ENCODE data around the gene PARD3. TPM values are rescaled to one million over a fixed set of nuclear protein-coding genes. Genes with fewer than 3 reads are reported as not detected.
"Not testable (repeated sequence)": the region's sequence is repeated elsewhere in the genome, so short reads cannot be mapped to it uniquely, and the experiment has no call there.

PARD3 gene
- total RNA-seq, 1 donor from 2014 or later = 25.3 TPM

DNA sequence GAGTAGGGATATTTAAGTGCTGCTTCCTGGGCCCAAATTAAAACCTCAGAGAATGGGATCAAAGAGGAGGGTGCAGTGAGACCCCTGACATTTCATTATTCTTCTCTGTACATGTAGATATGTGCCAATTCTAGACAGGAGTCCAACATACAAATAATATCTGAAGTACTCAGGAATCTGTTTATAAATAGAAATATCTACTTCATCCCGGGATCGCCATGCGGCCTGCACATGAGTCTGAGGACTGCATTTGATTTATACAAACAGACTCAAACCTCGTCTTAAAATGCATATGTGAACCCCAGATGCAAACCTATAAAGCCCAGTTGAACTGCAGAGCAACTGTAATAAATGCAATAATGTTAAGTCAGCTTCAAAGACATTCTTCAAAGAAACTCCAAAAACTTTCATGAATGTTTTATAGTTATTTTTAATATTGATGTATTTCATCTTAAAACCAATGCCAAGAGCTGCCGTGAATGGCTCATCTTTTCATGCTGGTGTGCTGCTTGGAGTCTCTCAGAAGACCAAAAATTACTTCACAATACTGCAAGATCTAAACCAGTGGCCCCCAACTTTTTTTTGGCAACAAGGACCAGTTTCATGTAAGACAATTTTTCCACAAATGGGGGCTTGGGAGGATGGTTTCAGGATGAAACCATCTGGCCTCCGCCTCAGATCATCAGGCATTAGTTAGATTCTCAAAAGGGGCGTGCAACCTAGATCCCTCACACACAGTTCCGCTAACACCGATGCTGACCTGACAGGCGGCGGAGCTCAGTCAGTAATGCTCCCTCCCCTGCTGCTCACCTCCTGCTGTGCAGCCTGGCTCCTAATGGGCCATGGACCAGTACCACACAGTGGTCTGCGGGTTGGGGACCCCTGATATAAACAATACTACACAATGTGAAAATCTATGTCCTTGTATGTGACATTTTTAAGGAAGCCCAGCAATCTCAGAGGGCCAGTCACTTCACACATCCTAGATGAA is 166.9 kb downstream of the PARD3 start:
- intact Hi-C loops (cut with micrococcal nuclease) = no loop called here
- no peak for DNase-seq
- ATAC-seq = peak; percentile 35

DNA sequence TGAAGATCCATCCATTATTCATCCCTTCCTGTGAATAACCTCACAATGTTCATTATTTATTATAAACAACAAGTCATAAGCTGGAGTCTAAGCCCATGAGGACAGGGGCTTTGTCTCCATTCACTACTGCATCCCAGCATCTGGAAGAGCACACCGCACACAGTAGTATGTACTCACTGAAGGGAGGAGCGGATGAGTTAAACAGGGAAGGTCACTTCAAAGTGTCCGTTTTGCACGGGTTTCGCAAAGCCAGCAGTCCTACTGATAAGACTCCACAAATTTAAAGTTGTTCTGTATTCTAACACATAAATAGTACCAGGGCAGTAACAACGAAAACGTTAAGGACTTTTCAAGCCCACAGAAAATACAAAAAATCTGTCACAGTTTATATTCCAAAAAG is 167.9 kb downstream of the PARD3 start:
- intact Hi-C loops (cut with micrococcal nuclease) = no loop called here
- ATAC-seq = peak; percentile 39
- DNase-seq = no peak

DNA sequence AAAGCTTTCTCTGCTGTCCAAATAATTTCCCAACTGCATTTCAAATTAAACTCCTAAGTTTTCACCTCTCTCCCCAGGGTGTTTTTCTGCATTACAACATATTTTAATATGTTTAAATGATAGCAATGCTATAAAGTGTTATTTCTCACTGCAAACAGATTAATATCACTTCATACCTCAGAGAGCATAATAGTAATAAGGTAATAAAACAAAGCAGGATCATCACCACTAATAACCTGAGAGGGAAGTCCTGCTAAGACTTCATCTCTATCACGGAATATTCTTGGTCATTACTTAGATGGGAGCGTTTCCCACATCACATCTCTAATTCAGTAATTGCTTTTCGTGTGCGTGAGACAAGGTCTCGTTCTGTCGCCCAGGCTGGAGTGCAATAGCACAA is 168.8 kb downstream of the PARD3 start:
- intact Hi-C loops (cut with micrococcal nuclease) = no loop called here
- ATAC-seq (no peak), DNase-seq (no peak)

DNA sequence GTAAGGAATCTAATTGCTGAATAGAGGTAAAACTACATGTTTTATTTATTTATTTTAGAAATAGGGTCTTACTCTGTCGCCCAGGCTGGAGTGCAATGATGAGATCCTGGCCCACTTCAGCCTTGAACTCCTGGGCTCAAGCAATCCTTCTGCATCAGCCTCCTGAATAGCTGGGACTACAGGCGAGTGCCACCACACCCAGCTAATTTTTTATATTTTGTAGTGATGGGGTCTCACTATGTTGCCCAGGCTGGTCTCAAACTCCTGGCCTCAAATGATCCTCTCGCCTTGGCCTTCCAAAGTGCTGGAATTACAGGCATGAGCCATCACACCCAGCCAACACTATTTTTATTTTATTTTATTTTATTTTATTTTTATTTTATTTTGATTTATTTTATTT is 170.3 kb downstream of the PARD3 start:
- intact Hi-C loops (cut with micrococcal nuclease); DNase-seq: not testable (repeated sequence)

DNA sequence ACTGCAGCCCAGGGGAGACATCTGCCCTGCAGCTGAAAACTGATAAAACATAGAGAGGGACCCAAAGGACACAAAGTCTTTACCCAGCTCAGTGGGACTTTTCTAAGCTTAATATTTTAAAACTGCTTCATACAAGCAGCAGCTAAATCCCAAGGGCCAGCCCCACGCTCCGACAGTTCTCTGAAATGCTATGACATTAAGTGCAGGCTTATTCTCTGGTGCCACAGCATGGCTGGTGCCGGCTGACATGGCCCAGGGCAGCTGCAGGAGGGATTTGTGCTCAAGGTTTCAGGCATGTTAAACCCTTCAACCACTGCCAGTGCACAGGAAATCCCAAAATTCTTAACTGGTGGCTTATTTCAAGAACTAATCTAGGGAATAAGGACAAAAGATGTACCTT is 170.9 kb downstream of the PARD3 start:
- no peak for DNase-seq
- peak; percentile 46 for ATAC-seq
- intact Hi-C loops (cut with micrococcal nuclease) = no loop called here

More for the DNA sequence above, 170.3 kb downstream of the PARD3 start:
- ATAC-seq = not testable (repeated sequence)

DNA sequence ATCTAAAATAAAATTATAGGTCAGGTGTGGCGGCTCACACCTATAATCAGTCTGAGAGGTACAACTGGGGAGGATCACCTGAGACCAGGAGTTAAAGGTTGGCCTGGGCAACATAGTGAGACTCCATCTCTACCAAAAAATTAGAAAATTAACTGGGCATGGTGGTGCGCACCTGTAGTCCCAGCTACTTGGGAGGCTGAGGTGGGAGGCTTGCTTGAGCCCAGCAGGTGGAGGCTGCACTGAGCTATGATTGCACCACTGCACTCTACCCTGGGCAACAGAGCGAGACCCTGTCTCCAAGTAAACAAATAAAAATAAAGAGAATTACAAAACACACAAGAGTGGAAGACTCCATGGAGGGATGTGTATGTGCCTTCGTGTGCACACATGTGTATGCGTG is 171.5 kb downstream of the PARD3 start:
- intact Hi-C loops (cut with micrococcal nuclease) = no loop called here

DNA sequence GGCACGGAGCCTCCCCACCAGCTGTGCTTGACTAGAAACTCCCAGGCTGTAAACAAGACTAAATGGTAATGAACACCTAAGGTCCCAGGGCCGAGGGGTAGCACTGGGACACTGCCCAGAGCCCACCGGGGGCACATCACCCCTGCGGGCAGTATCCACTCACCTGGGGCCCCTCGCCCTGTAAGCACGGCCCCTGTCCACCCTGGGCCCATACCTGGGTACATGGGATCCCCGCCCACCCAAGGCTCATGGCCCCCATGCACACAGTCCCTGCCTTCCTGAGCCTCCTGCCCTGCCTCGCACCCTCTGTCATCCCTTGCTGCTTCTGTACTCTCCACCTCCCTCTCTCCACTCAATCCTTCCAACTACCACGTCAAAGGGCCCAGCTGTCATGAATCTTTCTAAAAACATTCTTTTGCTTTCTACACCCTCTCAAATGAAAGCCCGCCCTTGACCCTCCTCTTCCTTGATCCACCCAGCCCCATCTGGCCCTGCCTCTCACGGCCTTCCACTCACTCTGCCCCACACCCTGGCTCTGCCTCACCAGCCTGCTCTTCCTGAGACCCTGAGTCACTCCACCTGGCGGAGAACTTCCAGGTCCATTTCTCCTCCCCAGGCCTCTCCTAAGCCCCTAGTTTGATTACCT is 173.1 kb downstream of the PARD3 start:
- no peak for DNase-seq
- ATAC-seq = peak; percentile 7
- intact Hi-C loops (cut with micrococcal nuclease) = no loop called here

More for the DNA sequence above, 171.5 kb downstream of the PARD3 start:
- DNase-seq (no peak), ATAC-seq (no peak)

DNA sequence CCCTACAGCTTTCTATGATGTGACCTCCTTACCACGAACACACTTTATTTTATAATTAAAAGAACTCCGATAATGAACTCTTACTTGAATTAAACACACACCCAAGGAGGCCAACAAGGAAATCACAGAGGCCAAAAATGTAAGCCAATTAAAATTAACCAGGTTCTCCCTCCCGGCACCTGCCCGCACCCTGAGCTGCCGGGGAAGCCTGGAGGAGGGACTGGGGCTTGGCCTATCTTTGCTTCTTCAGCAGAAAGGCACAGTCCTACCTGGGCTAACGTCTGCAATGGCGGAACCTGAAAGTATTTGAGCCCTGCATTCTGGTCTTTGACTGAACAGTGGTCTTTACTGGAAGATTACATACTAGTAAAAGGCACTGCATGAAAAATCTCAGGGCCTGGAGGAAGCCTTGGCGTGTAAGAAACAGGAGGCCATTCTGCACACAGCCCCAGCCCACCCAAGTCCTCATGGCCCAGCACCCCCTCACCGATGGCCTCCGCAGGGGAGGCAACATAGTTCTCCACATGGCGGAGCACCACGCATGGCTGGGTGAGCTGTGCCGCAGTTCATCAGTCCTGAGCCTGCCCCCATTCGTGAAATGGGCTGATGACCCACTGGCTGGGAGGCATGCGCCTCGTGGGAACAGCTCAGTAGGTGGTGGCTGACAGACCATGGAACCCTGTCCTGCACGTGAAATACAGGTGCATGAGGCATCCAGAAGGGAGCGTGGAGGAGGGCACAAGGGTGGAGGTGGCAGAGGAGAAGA is 173.8 kb downstream of the PARD3 start:
- ATAC-seq (no peak), DNase-seq (no peak)
- intact Hi-C loops (cut with micrococcal nuclease) = no loop called here

DNA sequence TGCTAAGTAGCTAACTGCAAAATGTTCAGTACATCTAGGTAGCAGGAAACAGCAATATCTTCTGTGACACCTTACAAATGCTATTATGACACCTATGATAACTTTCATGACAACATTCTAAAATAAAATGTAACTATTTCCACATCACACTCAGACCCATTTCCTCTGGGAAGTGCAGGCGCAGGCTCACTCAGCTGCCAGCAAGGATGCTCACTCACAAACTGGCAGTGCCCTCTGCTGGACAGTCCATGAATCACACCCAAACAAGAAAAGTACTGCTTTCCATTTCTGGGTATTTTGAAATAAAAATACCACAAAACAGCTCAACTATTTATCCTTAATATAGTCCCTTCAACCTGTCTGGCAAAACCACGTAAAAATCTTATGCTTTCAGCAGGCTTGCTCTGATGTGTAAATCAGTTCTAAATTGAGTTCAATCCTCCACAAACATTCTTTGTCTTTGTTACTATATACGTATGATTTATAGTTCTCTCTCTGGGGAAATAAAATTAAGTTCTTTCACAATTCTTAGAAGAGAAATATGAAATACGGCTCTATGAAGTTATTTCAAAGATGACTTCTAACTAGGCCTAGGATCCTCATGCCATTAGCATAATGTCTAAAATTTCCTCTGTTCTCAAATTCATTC is 176.6 kb downstream of the PARD3 start:
- DNase-seq (peak; percentile 83), ATAC-seq (peak; percentile 78)
- intact Hi-C loops (cut with micrococcal nuclease) = no loop called here

DNA sequence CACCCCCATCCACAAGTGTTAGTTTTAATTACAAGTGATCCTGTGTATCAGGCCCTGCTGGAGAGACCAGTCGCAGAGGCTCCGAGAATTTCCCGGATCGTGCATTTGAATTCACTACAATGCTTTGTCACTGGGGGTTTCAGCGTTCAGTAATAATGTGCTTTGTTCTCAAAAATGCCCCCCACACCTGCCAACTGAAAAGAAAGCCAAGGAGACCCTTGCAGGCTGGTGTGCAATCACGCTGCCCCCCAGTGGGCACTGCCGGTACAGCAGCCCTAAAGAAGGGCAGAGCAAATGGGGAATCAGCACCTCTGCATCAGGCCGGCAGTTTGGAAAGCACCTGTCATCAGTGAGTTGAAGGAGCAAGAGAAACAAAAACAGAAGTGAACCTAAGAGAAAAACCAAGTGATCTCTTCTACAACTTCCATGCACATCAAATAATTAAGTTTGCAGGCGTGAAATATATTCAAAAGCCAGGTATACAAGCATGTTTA is 177.6 kb downstream of the PARD3 start:
- DNase-seq (peak; percentile 79), ATAC-seq (peak; percentile 65)
- intact Hi-C loops (cut with micrococcal nuclease) = no loop called here

DNA sequence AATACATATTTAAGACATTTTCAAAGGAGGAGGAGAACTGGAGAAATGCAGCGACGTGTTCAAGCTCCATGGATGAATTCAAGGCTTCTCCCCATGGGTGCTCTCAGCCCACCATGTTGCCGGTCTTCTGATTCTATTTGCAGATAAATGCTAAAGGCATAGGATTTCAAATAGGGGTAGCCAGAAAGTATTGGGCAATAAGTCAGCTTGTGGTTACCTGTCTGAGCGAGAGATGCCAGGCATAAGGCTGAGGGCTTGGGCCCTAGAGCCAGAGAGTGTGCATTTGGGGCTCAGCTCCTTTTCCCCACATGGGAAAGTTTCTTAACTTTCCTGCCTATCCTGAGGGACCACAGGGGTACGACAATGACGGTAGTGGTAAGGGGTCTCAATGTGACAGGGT is 180.0 kb downstream of the PARD3 start:
- no peak for ATAC-seq
- no peak for DNase-seq
- intact Hi-C loops (cut with micrococcal nuclease) = no loop called here

DNA sequence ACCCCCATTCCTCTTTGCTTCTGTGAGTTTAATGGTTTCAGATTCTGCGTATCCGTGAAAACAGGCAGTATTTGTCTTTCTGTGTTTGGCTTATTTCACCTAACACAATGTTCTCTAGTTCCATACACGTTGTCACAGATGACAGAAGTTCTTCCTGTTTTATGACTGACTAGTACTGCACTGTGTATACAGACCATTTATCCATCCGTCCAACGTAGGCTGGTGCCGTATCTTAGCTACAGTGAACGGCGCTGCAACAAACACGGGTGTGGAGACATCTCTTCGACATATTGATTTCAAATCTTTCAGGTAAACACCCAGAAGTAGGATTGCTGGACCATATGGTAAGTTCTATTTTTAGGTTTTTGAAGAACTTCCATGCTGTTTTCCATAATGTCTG is 181.7 kb downstream of the PARD3 start:
- DNase-seq (no peak), ATAC-seq (no peak)
- intact Hi-C loops (cut with micrococcal nuclease) = no loop called here

DNA sequence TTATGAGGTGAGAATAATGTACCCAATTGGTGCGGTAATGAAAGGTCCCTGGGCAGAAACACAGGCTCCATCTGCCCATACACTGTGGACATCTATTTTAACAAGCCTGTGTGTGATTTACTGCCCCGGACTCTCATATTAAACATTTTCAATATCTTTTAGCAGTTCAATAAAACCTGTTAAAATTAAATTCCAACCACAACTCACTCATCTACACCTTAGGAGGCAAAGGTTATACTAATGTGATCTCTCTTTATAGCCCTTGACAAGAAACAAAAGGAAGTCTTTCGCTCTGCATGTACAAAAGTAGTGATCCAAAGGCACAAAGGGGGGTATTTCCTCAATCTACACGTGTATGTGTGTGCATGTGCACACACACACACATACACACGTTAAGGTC is 186.0 kb downstream of the PARD3 start:
- ATAC-seq = no peak
- intact Hi-C loops (cut with micrococcal nuclease) = no loop called here
- no peak for DNase-seq

DNA sequence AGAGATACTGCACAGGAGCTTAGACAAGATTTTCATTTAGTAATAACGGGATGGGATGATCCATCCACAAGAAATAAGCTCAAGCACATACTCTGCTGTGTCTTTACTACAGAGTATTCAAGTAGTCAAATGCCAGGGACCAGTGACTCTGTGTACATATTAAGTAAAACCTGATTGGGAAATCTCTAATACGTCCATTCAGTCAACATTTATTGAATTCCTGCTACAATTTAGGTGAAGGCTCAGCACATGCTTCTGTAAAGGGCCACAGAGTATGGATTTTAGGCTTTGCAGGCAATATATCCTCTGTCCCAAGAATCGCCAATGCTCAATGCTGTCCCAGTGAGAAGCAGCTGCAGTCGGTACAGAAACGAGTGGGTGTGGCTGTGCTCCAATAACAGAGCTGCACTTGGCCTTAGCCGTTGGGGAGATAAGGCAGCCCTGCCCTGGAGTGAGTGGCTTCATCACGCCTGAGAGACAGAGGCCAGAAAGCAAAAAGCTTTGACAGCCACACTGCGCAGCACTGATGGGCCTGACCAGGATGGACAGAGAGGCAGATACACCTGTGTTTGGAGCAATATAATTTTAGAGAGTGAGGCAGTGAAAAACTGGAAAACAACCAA is 186.8 kb downstream of the PARD3 start:
- intact Hi-C loops (cut with micrococcal nuclease) = no loop called here
- DNase-seq (peak; percentile 83), ATAC-seq (peak; percentile 96)

DNA sequence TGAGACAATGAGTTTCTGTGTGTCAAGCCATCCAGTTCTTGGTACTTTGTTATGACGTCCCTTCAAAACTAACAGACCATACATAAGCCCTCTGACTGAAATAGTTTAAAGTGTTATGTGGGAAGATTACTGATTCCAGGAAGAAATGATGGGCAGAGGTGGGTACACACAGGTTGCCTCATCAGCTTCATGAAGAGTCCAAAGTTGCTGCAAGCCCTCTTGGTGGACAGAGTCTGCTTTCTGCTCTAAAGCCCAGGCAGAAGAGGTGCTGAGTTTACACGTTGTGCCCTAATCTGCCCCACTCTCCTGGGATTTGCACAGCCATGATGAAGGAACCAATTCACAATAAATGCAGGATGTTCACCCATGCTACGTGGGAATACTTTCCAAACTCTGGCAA is 187.4 kb downstream of the PARD3 start:
- intact Hi-C loops (cut with micrococcal nuclease) = no loop called here

DNA sequence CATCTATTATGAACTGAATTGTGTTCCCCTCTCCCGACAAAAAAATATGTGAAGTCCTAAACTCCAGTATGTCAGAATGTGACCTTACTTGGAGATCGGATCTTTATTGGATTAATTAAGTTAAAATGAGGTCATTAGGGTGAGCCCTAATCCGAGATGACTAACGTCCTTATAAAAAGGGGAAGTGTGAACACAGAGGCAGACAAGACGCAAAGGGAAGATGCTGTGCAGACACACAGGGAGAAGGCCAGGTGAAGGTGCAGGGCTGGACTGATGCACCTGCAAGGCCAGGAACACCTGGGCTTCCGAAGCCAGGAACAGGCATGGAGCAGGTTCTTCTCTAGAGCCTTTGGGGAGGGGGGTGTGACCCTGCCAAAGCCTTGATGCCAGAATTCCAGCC is 187.8 kb downstream of the PARD3 start:
- no peak for ATAC-seq
- no peak for DNase-seq
- intact Hi-C loops (cut with micrococcal nuclease) = no loop called here

More for the DNA sequence above, 187.4 kb downstream of the PARD3 start:
- ATAC-seq (no peak), DNase-seq (no peak)

DNA sequence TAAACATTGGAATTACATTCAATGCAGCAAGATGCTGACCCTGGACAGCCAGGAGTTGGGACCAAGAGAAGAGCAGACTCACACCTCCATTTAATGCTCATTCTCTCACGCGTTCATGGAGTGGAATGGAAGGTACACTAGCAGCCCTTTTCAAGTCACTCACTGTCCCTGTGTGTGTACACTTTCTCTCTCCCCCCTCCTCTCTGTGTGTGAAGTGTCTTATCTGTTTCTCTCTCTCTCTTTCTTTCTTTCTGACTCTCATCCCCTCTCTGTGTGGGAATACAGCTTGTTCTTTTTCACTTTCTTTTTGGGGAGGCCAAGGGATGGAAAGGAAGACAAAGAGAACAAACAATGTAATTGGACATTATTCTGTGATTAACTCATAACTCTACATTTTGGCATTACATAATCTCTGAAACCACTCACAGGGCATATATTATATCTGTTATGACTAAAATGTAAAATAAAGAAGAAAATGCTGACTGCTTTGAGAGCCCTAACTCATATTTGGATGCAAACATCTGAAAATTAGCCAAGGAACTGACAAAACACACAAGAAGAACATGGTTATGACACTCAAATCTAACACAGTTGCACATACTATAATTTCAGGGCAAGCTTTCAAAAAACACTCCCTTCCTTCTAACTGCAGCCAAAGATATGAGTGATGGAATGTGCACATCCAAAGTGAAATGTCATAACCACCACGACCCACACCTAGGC is 188.8 kb downstream of the PARD3 start:
- ATAC-seq (no peak), DNase-seq (no peak)
- intact Hi-C loops (cut with micrococcal nuclease) = no loop called here
